Spleen (tissue), 11 donors: ENCODE data around the gene NMNAT3. TPM values are rescaled to one million over a fixed set of nuclear protein-coding genes. Genes with fewer than 3 reads are reported as not detected.

ENCODE experiments used
- DNase-seq: peaks from one replicate; pipeline ENCODE4 v3.0.0-alpha.2; 2020
- H3K27ac ChIP-seq, 8 donors: fragments of 200-600 bp; sonication (generic) in 7 of 8; 1 replicate in 4 of 8; 2 replicates in 4 of 8; pipeline versions ENCODE4 v1.5.0 to v1.8.0; 2016 to 2021; ENCODE audit warnings: inconsistent platforms in 4 of 8, mild to moderate bottlenecking in 4 of 8, moderate library complexity in 1 of 8
- H3K27me3 ChIP-seq, 7 donors: fragments of 200-600 bp; sonication (generic) in 6 of 7; replicated peaks in 1 of 7; 1 replicate in 4 of 7; 2 replicates in 3 of 7; pipeline versions ENCODE4 v1.5.0 to v1.8.0; 2016 to 2021; ENCODE audit warnings: inconsistent platforms in 3 of 7, mild to moderate bottlenecking in 1 of 7
- H3K36me3 ChIP-seq, 6 donors: fragments of 200-600 bp; sonication (generic) in 5 of 6; 1 replicate in 4 of 6; 2 replicates in 2 of 6; pipeline versions ENCODE4 v1.5.0 to v1.8.0; 2016 to 2021; ENCODE audit warnings: inconsistent platforms in 2 of 6
- H3K4me1 ChIP-seq, 6 donors: fragments of 200-600 bp; sonication (generic) in 5 of 6; 1 replicate in 3 of 6; 2 replicates in 3 of 6; pipeline versions ENCODE4 v1.5.0 to v1.8.0; 2016 to 2021; ENCODE audit warnings: inconsistent platforms in 3 of 6
- H3K4me3 ChIP-seq, 8 donors: fragments of 200-600 bp; sonication (generic) in 7 of 8; 1 replicate in 4 of 8; 2 replicates in 4 of 8; pipeline versions ENCODE4 v1.5.0 to v1.8.0; 2016 to 2021; ENCODE audit warnings: inconsistent platforms in 4 of 8, mild to moderate bottlenecking in 4 of 8, moderate library complexity in 2 of 8
- H3K9me3 ChIP-seq, 8 donors: fragments of 200-600 bp; sonication (generic) in 7 of 8; 1 replicate in 4 of 8; 2 replicates in 4 of 8; pipeline versions ENCODE4 v1.5.0 to v1.8.0; 2016 to 2021; ENCODE audit warnings: inconsistent platforms in 4 of 8
- POLR2A ChIP-seq, 3 donors: fragments of 450-650 bp; IDR thresholded peaks; one replicate each; pipeline ENCODE4 v1.5.1; 2017; ENCODE audit warnings: antibody characterized with exemption in 3 of 3, mild to moderate bottlenecking in 1 of 3
- POLR2AphosphoS5 ChIP-seq, 3 donors: sonication (generic); formaldehyde crosslinking; IDR thresholded peaks; one replicate each; pipeline ENCODE4 v1.5.1; 2017; ENCODE audit warnings: antibody characterized with exemption in 3 of 3
- WGBS, 5 donors: extraction: QIAGEN DNeasy Blood & Tissue Kit in 3 of 5; methylation state at CpG; one replicate each; pipeline versions ENCODE4 v1.1.5 to v1.1.7; 2013 to 2018; 5-methylcytosine and 5-hydroxymethylcytosine counted together
- intact Hi-C: fragments of 100-400 bp; cut with DNase I; formaldehyde crosslinking; loops from one replicate; pipeline ENCODE4 v1.15.0; 2023; ENCODE audit warnings: low total_unique reads
- polyA plus RNA-seq, 3 donors: library from polyadenylated mRNA; stranded (reverse); fragments of 200-250 nt; gene quantifications; one replicate each; pipeline ENCODE4 v1.2.1, GENCODE V29; 2013
- total RNA-seq, 7 donors: library from RNA; depleted of rRNA in 3 of 7; stranded (reverse); fragments of >200 nt in 3 of 7; fragmentation: NEBNext Ultra II Directional in 4 of 7; extraction: Animal tissue kit (Norgen Biotek cat#: 25700) in 4 of 7; gene quantifications; one replicate each; pipeline versions ENCODE4 v1.1.0 to v1.2.1, GENCODE V29; 2016 to 2021
- TF ChIP-seq, protein P1 (sequence below), 11 experiments: fragments of 200-600 bp in 7 of 11; fragments of 450-650 bp in 4 of 11; sonication (generic) in 4 of 11; IDR thresholded peaks in 8 of 11; conservative IDR thresholded peaks in 3 of 11; 1 replicate in 7 of 11; 2 replicates in 4 of 11; pipeline versions ENCODE4 v1.4.0 to v1.8.0; 2016 to 2021; ENCODE audit warnings: antibody characterized with exemption in 11 of 11, inconsistent platforms in 4 of 11, mild to moderate bottlenecking in 1 of 11
- donor health status: healthy with polysubstance abuse.
- donor health status: DM: no; HTN: no; CAD: no; lungs with moderate emphysema.
- donor health status: DM: no; HTN: no; CAD: no.
- donor health status: Bipolar disorder and iron deficiency.
- donor health status: healthy.
- donor health status: DM: no; HTN: no; CAD: no.
- donor health status: DM: yes; HTN: yes; CAD: no.

NMNAT3 gene
- total and polyA plus RNA-seq, 10 donors: 2.6 to 12.5 (median 7.0) TPM

DNA sequence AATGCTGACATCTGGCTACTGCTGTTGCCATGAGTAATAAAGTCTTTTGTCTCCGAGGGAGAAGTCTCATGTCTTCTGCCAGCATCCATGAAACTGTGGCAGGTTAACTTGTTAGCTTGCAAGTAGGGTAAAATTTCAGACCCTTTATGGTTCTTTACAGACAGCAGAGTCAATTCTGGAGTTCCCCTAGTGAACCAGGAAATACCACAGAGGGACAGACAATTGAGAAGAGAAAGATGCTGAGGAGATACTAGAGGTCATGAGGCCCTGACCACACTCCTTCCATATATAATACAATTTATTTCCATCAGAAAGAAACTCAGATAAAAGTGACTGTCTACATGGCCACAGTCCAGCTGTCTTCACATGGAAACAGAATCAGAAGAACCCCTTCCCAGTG is 38.1 kb downstream of the NMNAT3 start:
- Histone ChIP-seq H3K27ac (no peak overlapping the region), H3K36me3 (no peaks in the 10 kb centered on the region), H3K4me3 (no peak overlapping the region), H3K27me3 (no peaks in the 10 kb centered on the region), H3K4me1 (peaks cover 0 to 5% (median 0%) of the 10 kb centered on the region in 6 donors), H3K9me3 (peaks cover 0 to 5% (median 0%) of the 10 kb centered on the region in 8 donors)
- intact Hi-C loops: no loop called here
- no peak for DNase-seq
- WGBS, 5 donors: 57 to 81% (median 76%) methylated on average over 1 of the region's 1 CpG
- TF ChIP-seq POLR2A (IDR thresholded peaks at IDR 0.05) (no peak), POLR2AphosphoS5 (IDR thresholded peaks at IDR 0.05) (no peak)
- TF ChIP-seq, protein P1, sequence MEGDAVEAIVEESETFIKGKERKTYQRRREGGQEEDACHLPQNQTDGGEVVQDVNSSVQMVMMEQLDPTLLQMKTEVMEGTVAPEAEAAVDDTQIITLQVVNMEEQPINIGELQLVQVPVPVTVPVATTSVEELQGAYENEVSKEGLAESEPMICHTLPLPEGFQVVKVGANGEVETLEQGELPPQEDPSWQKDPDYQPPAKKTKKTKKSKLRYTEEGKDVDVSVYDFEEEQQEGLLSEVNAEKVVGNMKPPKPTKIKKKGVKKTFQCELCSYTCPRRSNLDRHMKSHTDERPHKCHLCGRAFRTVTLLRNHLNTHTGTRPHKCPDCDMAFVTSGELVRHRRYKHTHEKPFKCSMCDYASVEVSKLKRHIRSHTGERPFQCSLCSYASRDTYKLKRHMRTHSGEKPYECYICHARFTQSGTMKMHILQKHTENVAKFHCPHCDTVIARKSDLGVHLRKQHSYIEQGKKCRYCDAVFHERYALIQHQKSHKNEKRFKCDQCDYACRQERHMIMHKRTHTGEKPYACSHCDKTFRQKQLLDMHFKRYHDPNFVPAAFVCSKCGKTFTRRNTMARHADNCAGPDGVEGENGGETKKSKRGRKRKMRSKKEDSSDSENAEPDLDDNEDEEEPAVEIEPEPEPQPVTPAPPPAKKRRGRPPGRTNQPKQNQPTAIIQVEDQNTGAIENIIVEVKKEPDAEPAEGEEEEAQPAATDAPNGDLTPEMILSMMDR (IDR thresholded peaks at IDR 0.05 in 8 of 11, conservative IDR thresholded peaks at IDR 0.05 in 3 of 11): no peak

DNA sequence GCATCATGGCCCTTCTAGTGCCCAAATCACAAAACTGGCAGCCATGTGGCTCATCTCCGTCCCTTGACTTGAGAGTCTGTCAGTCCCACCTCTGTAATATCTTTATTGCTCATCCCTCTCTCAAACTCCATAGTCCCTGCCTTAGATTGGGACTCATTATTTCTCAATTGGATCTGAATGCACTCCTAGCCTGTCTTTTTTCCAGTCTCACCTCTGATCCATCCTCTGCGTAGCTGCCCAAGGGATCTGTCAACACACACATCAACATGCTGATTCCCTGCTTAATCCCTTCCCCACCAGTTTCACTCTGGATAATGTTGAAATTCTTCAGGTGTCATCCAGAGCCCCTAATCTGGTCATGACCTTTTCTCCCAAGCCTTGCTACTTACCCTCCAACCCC is 39.3 kb downstream of the NMNAT3 start:
- intact Hi-C loops: no loop called here
- Histone ChIP-seq H3K9me3 (no peaks in the 10 kb centered on the region), H3K4me3 (no peak overlapping the region), H3K27me3 (no peaks in the 10 kb centered on the region), H3K27ac (no peak overlapping the region), H3K4me1 (peaks cover 0 to 5% (median 0%) of the 10 kb centered on the region in 6 donors), H3K36me3 (peaks cover 0 to 8% (median 0%) of the 10 kb centered on the region in 6 donors)
- TF ChIP-seq POLR2A (IDR thresholded peaks at IDR 0.05) (no peak), POLR2AphosphoS5 (IDR thresholded peaks at IDR 0.05) (no peak)
- TF ChIP-seq, protein P1 (IDR thresholded peaks at IDR 0.05 in 8 of 11, conservative IDR thresholded peaks at IDR 0.05 in 3 of 11): no peak
- DNase-seq: no peak
- 90 to 98% (median 91%) methylated on average over 2 of the region's 2 CpGs for WGBS, 5 donors

DNA sequence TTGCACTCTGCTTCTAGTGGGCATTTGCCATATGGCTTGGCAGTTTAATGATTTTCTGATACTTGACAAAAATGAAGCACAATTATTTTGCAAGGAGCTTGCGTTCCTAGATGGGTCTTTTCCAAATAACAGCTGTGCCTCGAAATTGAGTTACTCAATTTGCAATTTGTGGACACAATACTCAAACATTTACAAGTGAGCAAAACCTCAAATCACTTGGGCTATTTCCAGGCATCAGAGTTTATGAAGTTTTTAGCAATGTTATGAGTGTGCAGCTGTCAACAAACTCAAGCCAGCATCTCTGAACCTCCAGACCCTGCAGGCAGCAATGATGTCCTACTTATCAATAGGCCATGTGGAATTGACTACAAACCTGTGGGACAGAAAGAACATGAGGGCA is 41.3 kb downstream of the NMNAT3 start:
- Histone ChIP-seq H3K27me3 (no peaks in the 10 kb centered on the region), H3K9me3 (no peaks in the 10 kb centered on the region), H3K4me3 (no peak overlapping the region), H3K36me3 (peaks cover 0 to 8% (median 0%) of the 10 kb centered on the region in 6 donors), H3K27ac (no peak overlapping the region), H3K4me1 (no peaks in the 10 kb centered on the region)
- 57 to 84% (median 82%) methylated on average over 2 of the region's 2 CpGs for WGBS, 5 donors
- intact Hi-C loops: no loop called here
- TF ChIP-seq POLR2A (IDR thresholded peaks at IDR 0.05): no peak
- no peak for TF ChIP-seq POLR2AphosphoS5 (IDR thresholded peaks at IDR 0.05)
- TF ChIP-seq, protein P1 (IDR thresholded peaks at IDR 0.05 in 8 of 11, conservative IDR thresholded peaks at IDR 0.05 in 3 of 11): no peak
- DNase-seq: no peak

DNA sequence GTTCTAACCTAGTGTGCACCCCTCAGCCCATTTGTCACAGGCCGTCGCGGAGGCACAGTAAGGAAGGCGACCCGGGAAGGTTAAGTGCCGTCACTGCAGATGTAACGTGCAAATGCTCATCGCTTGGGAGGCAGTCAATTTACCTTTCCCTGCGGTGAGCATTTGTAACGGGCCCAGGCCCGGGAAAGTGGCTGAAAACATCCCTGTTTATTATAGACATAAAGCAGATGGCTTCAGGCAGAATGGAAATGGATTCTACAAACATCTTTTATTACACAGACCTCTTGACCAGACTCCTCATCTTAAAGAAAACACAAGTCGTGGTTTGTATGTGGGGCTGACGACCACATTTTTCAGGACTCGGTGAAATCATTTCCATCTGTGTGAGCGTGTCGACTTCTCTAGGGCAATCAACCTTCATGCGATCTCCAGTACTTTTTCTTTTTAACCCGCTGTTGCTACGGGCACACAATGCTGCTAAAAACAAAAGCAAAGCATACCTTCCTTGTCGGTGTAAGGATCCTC is 43.6 kb downstream of the NMNAT3 start:
- H3K9me3 ChIP-seq: no peaks in the 10 kb centered on the region
- H3K4me1 ChIP-seq: no peaks in the 10 kb centered on the region
- no peak overlapping the region for H3K4me3 ChIP-seq
- H3K36me3 ChIP-seq: peaks cover 0 to 8% (median 0%) of the 10 kb centered on the region in 6 donors
- intact Hi-C loops: no loop called here
- DNase-seq: no peak
- 91 to 95% (median 93%) methylated on average over 20 of the region's 20 CpGs for WGBS, 5 donors
- TF ChIP-seq, protein P1 (IDR thresholded peaks at IDR 0.05 in 8 of 11, conservative IDR thresholded peaks at IDR 0.05 in 3 of 11): no peak
- TF ChIP-seq POLR2AphosphoS5 (IDR thresholded peaks at IDR 0.05): no peak
- TF ChIP-seq POLR2A (IDR thresholded peaks at IDR 0.05): no peak
- no peaks in the 10 kb centered on the region for H3K27me3 ChIP-seq
- H3K27ac ChIP-seq: no peak overlapping the region
